Pulmonary artery endothelial cell (primary cell): ENCODE data around the gene CMPK1. TPM values are rescaled to one million over a fixed set of nuclear protein-coding genes. Genes with fewer than 3 reads are reported as not detected.

ENCODE experiments used
- DNase-seq: peaks from one replicate; pipeline ENCODE4 v3.0.0-alpha.2; 2011; ENCODE audit warnings: low read depth, low spot score
- total RNA-seq: library from RNA; depleted of rRNA; stranded (reverse); fragments of >200 nt; gene quantifications from 2 replicates; pipeline ENCODE4 v1.2.3, GENCODE V29; 2014

CMPK1 gene
- total RNA-seq, 1 donor from 2014 or later = 122 TPM

DNA sequence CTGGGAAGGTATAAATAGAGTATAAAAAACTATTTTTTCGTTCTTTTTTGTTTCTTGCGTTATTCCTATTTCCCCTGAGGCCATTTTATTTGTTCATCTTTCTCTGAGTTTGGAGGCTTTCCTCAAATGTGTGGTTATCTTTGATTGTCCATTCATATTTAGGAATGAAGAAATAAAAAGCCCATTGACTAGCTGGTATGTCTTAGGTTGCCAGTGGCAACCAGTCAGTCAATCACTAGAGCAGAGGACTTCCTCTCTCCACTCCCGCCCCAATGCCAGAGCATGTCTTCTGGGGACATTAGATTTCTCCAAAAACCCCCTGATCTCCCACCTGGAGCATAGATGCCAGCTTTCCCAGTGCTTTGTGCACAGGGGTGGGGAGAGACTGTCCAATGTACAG is 61.8 kb downstream of the CMPK1 start:
- no peak for DNase-seq

DNA sequence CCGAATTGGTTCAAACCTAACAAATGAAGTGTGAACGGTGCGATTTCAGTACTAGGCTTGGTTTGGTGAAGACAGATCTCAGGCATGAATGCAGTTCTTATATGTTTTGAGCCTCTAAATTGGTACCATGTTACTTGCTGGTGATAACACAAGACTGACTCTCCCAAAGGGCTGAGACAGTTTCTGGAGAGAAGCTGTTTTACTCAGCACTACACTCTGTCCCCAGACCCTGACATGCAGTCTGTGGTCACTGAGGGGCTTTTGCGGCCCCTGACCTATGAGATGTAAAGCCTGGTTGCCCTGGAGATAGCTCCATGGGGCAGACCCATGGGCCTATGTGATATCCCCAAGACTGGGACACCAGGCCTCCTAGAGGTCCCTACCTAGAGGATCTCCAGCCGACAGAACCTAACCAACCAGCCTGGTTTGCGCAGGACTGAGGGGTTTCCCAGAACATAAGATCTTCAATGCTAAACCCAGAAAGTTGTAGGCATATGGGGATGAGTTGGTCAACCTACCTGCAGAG is 63.1 kb downstream of the CMPK1 start:
- DNase-seq = no peak

DNA sequence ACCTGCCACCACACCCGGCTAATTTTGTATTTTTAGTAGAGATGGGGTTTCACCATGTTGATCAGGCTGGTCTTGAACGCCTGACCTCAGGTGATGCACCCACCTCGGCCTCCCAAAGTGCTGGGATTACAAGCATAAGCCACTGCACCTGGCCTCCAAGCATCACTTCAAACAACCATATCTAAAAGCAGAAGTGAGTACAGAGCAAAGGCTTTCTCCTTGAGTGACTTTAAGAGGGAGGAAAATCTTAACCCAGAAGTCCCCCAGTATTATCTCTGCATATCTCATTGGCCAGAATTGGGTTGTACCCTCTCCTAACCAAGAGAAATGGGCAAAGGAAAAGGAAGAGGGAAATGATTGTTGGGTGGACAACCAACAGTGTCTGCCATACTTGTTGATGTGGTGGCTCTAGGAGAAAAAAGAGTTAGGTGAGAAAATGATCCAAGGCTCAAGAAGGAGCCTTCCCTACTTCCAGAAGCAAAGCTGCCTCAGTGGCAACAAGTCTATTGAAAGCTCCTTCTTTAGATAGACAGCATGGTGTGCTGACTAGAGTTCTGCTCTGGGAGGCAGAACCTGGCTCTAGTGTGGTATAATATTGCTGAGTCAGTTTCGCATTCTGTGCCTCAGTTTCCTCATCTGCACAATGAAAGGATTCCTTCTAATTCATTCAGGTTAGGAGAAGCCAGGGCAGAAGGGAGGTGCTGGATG is 65.7 kb downstream of the CMPK1 start:
- DNase-seq = no peak

DNA sequence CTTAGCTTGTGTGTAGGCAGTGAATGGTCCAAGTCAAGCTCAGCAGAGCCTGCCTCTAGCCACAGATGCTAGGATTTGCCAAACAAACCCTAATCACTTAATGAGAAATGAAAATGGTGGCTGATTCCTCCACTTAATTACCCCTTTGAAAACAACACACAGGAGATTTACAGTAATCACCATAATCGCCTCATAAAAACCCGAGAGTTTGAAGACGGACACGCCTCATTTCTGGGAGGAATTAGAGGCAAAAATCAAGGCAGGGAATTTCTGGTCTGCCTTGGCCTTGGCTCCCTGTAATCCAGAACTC is 66.2 kb downstream of the CMPK1 start:
- no peak for DNase-seq

DNA sequence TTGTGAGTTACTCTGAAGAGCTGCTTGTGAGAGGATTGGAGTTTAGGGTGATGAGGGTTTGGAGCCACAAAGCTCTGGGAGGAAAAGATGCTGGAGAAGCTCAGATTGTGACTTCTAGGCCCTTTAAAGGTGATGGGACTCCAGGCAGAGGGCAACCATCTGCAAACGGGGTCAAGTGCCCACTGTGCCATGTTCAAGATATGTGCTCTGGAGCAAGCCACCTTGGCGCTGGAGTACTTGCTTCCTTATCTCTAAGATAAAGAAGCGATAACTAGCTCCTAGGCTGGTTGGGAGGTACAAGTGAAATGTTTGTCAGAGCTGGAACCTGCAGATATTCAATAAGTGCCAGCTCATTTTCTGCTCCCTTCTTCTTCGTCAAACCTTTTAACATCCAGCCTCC is 68.2 kb downstream of the CMPK1 start:
- DNase-seq = no peak

DNA sequence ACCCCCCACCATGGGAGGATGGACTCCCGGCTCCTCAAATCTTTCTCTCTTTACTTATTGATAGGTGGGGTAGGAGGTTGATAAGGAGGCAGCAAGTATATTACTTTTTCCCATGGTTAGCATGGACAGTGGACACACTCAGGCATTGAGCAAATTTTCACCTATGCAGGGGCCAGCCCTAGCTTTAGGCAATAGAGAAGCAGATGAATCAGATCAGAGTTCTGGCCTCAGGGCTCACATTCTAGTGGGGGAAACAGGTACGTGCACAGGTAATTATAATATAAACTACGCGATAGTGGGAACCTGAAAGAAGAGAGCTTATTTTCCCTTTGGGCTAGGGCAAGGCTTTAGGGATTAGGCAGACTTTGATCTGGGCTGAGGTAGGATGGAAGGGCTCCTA is 69.0 kb downstream of the CMPK1 start:
- no peak for DNase-seq

DNA sequence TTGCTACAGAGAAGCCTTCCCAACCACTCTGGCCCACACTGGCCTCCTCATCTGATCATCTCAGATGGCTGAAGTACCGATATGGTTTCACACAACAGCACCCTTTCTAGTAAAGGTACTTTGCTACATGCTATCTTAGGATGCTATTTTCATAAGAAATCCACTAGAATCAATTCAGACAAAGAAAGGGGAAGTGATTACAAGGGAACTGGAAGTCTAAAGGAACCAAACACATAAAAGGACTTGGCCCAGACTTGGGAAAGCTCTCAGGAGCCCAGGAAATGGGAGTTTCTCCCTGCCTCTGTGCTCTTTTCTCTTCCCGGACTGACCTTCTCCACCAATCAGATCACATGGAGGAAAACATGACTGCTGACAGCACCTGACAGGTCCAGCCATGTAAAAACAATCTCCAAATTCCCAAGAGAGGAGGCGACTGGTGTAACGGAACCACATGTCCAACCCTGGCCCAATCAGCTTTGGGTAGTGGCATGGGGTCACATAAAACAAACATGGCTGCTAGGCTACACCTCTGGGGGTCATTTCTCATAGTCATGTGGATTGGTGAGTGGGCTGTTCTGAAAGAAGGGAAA is 69.8 kb downstream of the CMPK1 start:
- DNase-seq = no peak

DNA sequence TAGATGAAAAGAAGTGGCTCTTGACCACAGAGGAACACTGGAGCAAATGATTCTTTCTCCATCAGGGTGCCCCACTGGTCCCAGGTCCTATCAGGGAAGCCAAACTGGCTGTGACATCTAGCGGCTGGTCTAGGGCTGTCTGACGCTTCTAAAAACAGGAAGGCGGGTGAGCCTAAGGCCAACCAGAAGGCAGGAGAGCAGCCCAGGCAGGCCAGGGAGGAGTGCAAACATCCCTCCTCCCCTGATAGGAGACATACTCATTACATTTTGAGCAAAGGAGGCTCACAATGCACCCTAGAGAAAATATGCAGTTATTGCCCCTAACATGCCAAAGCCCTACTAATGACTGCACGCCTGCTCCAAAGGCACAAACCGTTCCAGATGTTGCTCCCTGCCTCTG is 72.1 kb downstream of the CMPK1 start:
- no peak for DNase-seq

DNA sequence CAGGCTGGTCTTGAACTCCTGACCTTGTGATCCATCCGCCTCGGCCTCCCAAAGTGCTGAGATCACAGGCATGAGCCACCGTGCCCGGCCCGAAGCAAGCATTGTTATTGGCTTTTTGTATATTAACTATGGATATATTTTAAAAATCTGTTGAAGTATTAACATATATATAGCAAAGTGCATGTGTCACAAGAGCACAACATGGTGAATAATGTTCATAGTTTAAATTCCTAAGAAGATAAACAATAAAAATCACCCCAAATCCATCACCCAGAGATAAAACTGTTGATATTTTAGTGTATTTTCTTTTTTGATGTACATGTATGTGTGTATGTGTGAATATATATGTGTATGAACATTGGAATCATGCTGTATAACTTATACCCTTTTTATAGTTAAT is 73.4 kb downstream of the CMPK1 start:
- no peak for DNase-seq

DNA sequence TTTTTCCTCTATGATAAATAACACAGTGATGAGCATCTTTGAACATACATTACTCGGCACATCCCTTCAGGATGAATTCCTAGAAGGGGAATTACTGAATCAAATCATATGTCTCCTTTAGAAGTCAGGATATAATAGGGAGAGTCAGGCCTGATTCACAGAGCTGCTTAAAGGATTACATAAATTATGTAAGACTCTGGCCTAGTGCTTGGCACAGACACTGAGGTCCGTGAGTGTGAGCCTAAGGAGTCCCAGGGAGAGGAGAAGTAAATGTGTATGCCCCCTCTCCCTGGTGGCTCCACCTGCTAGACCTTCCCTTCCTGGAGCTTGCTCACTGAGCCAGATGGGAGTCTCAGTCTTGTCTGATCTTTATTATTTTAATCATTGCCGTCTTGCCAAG is 73.9 kb downstream of the CMPK1 start:
- no peak for DNase-seq

DNA sequence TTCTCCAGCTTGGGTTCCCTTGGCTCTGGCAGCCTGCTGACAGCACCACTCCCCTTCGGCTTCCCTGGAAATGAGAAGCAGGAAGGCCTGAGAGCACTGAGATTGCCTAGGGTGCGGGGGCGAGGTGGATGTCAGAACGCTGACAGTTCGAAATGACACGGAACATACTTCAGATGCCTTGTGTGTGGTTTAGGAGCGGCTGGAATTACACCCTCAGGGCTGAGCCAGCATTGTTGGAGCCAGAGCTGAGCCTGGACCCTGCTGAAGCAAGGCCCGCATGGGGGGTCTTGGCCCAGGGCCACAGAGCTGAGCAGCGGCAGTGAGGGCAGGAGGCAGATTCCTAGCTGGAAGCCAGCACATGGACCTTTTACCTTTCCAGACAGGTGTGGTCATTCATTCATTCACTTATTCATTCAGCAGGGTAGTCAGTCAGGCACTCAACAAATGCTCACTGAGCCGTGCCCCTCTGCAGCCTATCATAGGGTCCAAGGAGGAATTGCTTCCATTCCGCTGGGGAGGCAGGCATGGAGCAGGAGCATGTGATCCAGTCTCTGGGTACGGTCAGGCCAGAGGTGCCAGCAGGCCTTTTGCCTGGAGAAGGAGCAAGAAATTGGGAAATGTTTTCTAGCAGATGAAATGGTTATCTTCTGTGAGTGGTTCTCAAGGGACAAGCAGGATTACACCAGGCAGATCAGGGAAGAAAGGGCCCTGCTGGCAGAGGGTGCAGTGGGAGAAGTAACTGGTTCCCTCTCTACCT is 75.9 kb downstream of the CMPK1 start:
- no peak for DNase-seq

DNA sequence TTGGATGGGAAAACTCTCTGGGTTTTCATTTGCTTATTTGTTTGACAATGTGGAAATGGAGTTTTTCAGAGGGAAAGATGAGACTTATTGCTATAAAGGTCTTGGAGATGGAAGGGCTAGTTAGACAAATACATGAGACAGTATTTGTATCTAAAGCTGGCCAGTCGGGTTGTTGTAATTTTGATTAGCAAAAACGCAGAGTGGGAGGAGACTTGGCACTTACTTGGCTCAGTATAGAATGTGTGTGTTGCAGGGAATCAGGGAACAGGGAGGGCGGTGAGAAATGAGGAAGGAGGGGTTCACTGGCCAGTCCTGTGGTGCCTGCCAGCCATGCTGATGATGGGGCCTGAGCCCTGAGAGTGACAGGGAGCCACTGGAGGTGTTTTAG is 76.5 kb downstream of the CMPK1 start:
- no peak for DNase-seq

DNA sequence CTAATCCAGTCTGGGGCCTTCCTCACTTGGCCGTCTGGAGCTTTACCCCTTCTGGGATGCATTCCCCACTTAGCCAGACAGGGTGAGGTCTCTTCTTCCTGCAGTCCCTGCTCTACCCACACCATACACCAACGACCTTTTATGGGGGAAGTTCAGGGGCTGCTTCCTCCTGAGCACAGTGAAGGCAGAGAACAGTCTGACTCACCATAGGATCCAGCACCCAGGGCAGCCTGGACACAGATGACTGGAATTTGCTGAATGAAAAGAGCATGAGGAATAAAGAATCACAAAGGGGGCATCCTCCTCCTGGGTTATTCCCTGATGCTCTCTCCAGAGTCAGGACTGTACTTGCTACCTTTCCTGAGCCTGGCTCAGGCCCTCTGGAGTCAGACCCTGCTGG is 77.8 kb downstream of the CMPK1 start:
- no peak for DNase-seq

DNA sequence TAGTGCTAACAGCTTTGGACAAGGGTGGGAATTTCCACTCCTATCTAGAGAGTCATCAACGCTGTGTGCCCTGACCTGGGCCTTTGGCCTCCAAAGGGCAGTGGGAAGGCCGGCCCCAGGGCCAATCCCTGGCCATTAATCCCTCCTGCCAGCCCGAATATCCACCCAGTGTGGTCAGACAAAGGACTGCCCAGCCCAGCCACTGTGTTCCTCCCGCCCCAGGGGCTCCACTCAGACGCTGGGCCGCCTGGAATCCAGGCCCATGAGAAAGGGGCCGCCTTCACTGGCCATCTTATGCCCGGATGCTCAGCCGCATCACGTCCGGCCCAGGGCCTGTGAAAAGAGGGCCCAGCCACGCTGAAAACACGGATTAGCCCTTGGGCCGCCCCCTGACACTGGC is 78.8 kb downstream of the CMPK1 start:
- no peak for DNase-seq

DNA sequence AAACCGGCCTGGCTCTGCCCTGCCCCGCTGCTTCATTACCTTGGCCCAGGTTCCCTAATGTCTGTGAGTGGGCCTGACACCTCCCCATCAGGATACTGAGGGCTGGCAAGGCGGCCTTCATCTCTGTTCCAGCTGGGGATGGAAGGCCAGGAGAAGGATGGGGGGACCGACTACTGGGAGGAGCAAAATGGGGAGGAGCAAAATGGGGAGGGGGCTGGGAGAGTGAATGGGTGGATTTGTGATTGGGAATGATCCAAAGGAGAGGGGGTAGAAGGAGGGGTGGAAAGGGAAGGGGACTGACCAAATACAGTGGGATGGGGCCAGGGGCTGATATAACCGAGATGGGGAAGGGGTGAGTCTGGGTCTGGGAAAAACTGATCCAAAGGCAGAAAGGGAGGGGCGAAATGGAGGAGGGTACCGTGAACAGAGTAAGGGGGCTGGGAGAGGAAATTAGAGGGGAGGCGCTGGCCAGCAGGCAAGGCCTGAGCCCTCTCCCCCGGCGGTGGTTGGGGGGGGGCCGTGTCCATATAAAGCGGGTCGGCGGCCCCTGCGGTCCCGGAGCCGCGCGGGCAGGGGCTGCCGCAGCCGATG is 82.2 kb downstream of the CMPK1 start, which contains the start of gene FOXE3:
FOXE3 (plus strand) TSS at position 558 of the 591 bp plus-strand sequence; CDS start at position 589, 31 bp downstream.
- DNase-seq = no peak

DNA sequence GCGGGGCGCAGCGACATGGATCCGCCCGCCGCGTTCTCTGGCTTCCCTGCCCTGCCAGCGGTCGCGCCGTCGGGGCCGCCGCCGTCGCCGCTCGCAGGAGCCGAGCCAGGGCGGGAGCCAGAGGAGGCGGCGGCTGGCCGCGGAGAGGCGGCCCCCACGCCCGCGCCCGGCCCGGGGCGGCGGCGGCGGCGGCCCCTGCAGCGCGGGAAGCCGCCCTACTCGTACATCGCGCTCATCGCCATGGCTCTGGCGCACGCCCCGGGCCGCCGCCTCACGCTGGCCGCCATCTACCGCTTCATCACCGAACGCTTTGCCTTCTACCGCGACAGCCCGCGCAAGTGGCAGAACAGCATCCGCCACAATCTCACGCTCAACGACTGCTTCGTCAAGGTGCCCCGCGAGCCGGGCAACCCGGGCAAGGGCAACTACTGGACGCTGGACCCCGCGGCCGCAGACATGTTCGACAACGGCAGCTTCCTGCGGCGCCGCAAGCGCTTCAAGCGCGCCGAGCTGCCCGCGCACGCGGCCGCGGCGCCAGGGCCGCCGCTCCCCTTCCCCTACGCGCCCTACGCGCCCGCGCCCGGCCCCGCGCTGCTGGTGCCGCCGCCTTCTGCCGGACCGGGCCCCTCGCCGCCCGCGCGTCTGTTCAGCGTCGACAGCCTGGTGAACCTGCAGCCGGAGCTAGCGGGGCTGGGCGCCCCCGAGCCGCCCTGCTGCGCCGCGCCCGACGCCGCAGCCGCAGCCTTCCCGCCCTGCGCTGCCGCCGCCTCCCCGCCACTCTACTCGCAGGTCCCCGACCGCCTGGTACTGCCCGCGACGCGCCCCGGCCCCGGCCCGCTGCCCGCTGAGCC is 83.0 kb downstream of the CMPK1 start:
- no peak for DNase-seq

DNA sequence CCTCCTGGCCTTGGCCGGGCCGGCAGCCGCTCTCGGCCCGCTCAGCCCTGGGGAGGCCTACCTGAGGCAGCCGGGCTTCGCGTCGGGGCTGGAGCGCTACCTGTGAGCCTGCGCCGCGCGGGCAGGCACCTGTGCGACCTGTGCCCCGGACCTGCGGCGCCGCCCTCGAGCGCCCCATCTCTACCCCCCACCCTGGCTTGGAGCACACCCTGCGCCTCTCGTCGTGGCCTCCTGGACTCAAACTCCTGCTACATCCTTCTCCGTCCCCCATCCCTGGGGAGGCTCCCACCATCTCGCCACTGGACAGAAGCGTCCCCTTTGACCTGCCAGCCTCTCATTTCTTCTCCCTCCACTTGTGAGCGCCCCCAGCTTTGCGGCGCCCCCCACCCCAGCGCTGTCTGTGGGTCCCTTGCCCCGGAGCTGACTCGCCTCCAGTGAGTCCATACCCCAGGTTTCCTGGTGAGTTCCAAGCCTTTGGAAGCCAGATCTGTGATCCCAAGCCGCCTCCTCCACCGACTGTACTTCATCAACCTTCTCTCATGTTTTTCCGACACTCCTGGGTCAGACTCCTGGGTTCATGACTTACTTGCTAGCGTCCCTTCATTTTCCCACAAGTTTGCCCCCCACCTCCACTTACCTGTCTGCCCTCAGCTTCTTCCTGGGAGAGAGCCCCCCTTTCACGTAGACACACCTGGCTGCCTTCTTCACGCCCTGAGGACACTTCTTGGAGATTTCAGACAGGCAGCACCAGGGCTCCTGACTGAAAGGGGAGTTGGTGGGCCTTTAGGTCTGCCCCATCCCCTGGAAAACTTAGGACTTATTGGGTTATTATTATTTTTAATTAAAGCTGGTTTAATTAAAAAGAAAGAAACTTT is 83.8 kb downstream of the CMPK1 start:
- no peak for DNase-seq

DNA sequence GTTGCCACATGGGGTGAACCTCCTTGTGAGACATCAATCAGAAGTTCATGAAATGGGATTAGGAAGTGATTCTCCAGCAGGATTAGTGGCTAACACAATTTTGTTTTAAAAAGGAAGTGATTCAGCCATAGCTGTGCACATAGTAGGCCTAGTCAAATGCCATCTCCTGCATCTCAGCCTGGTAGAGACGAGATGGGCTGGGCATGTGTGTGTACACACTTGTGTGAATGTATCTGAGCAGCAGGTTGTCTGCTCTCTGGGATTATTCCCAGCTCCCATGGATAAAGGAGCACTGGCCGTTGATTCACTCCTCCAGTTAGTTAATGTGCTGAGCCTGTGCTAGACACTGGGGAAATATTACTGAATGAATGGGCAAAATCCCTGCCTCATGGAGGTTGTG is 84.5 kb downstream of the CMPK1 start:
- no peak for DNase-seq

DNA sequence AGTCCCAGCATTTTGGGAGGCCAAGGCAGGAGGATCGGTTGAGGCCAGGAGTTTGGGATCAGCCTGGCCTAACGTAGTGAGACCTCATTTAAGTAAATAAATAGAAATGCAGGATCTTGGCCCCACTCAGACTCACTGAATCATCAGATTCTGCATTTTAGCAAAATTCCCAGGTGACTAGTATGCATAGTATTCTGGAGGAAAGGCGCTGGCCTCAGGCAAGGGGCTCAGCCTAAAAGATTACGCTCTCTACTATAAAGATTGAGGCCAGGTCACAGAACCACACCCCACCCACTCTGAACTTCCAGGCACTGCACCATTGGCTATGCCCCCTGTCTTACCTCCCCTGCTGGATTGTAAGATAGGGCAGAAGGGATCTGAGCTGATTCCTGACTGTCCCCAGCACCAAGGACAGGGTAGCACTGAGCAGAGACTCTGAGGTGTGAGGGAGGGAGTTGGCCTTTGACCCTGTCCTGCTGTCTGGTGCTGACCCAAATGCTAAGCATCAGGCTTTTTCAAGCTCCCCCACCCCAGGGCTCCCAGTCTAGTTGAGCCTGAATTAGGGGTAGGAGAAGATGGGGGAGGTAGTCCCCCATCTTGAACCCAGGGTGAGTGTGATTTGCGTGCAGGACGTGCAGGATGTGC is 85.2 kb downstream of the CMPK1 start:
- DNase-seq = no peak

DNA sequence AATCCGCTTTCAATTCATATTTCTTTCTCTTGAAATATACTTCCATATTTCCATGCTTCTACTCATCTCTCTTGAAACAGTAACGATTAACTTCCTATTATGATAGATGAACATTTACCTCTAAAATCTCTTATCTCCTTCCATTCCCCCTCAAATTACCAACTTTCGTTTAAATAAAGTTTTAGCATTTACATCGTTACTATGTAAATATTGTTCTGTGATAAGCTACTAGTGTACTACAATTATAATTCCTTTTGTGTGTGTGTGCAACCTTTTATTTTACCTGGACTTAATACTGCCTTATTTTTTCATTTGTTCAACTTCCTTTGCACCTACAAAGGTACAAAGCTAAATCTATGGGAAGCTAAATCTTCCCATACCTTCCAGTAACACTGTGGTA is 87.0 kb downstream of the CMPK1 start:
- DNase-seq = no peak
